WTC11 (cell line): ENCODE results near the gene MRPL2. TPM values are rescaled to one million over a fixed set of nuclear protein-coding genes. Genes with fewer than 3 reads are reported as not detected.

ENCODE experiments used
- ATAC-seq: fragments of 200-7000 bp; cut with Tn5 transposase; 2 replicates; pipeline ENCODE4 v1.10.0; 2021; ENCODE audit warnings: mild to moderate bottlenecking, moderate library complexity
- CTCF ChIA-PET: fragments of 300-600 bp; sonication (Branson Sonifier 250); formaldehyde crosslinking; loops from one replicate; lab custom pipeline; 2021; ENCODE audit warnings: antibody characterized with exemption; lab: Charles Lee
- POLR2A ChIA-PET: fragments of 350-600 bp; sonication (Branson Sonifier 250); formaldehyde crosslinking; loops from one replicate; lab custom pipeline; 2021; ENCODE audit warnings: antibody characterized with exemption; lab: Charles Lee
- DNase-seq: peaks from one replicate; pipeline ENCODE4 v3.0.0; 2021; ENCODE audit warnings: low spot score
- H3K27ac Mint-ChIP-seq: 2 replicates; pipeline ENCODE4 v1.8.0; 2021; ENCODE audit warnings: mixed read lengths
- H3K27me3 Mint-ChIP-seq: 2 replicates; pipeline ENCODE4 v1.8.0; 2021; ENCODE audit warnings: low read depth, mild to moderate bottlenecking, moderate library complexity, mixed read lengths
- H3K36me3 Mint-ChIP-seq: 2 replicates; pipeline ENCODE4 v1.8.0; 2021; ENCODE audit warnings: mixed read lengths
- H3K4me1 Mint-ChIP-seq: 2 replicates; pipeline ENCODE4 v1.8.0; 2022; ENCODE audit warnings: mixed read lengths
- H3K4me3 Mint-ChIP-seq: 2 replicates; pipeline ENCODE4 v1.8.0; 2021; ENCODE audit warnings: mild to moderate bottlenecking, moderate library complexity, mixed read lengths
- H3K9me3 Mint-ChIP-seq: 2 replicates; pipeline ENCODE4 v1.8.0; 2021; ENCODE audit warnings: mixed read lengths
- GABPB1 ChIP-seq: sonication (generic); formaldehyde crosslinking; IDR thresholded peaks from 2 replicates; pipeline ENCODE4 v1.8.1; 2023; ENCODE audit warnings: mild to moderate bottlenecking, missing genetic modification reagents
- NR2C2 ChIP-seq: sonication (generic); formaldehyde crosslinking; IDR thresholded peaks from 2 replicates; pipeline ENCODE4 v1.8.0; 2022; ENCODE audit warnings: mild to moderate bottlenecking, missing genetic modification reagents
- ZNF317 ChIP-seq: sonication (generic); formaldehyde crosslinking; IDR thresholded peaks from 2 replicates; pipeline ENCODE4 v1.8.1; 2023; ENCODE audit warnings: low read depth, mild to moderate bottlenecking, moderate library complexity, missing genetic modification reagents, borderline replicate concordance
- ZNF396 ChIP-seq: fragments of 250-450 bp; sonication (Bioruptor Pico); IDR thresholded peaks from 2 replicates; pipeline ENCODE4 v1.8.0; 2021; ENCODE audit warnings: mild to moderate bottlenecking, moderate library complexity, borderline replicate concordance
- total RNA-seq: library from RNA; stranded (reverse); gene quantifications from 3 replicates; pipeline ENCODE4 v1.2.3, GENCODE V29; 2021
- TF ChIP-seq, protein P1 (sequence below): sonication (generic); formaldehyde crosslinking; IDR thresholded peaks from 2 replicates; pipeline ENCODE4 v1.8.0; 2022; ENCODE audit warnings: mild to moderate bottlenecking, missing genetic modification reagents
- TF ChIP-seq, protein P2 (sequence below): sonication (generic); formaldehyde crosslinking; IDR thresholded peaks from 2 replicates; pipeline ENCODE4 v1.8.1; 2022; ENCODE audit warnings: low read depth, missing genetic modification reagents, borderline replicate concordance
- TF ChIP-seq, protein P3 (sequence below): sonication (generic); formaldehyde crosslinking; IDR thresholded peaks from 2 replicates; pipeline ENCODE4 v1.8.1; 2022; ENCODE audit warnings: missing genetic modification reagents, borderline replicate concordance
- TF ChIP-seq, protein P4 (sequence below): sonication (generic); formaldehyde crosslinking; conservative IDR thresholded peaks from 2 replicates; pipeline ENCODE4 v1.8.1; 2023; ENCODE audit warnings: mild to moderate bottlenecking, low read depth, missing genetic modification reagents, moderate library complexity
- TF ChIP-seq, protein P5 (sequence below): sonication (generic); formaldehyde crosslinking; IDR thresholded peaks from 2 replicates; pipeline ENCODE4 v1.8.0; 2023; ENCODE audit warnings: missing genetic modification reagents

Gene MRPL2
- total RNA-seq, 1 experiment from 2014 or later: 131 TPM

DNA sequence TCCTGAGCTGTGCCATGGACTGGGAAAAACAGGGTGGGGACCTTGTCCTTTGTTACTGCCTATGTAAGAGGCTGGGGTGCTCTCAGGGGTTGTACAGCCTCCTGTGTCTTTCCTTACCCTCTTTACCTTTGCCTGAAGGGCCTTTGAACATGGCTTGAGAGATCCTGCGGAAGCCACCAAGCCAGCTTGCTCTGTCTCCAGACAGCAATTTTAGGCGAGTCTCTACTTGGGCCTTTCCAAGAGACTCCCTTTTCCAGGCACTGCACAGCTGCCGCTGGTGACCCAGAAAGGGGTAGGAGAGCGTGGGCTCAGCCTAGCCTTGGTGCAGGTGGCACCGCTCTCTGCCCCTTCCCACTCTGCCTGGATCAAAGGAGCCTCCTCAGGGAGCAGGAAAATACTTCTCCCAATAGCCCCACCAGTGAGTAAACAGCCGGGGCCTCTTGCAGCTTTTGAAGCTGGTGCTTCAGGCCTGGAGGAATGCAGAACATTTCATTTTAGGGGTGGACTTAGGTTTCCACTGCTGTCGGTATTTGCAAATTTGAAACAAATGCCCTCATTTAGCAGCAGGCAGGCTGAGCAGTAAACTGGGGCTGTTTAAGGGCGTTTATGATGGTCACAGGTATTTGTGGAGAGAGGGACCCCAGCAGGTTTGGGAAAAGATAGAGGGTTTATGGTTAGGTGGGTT lies 30.8 kb upstream of the MRPL2 start:
- peak overlapping the region; percentile 99 for H3K27ac Mint-ChIP-seq
- H3K27me3 Mint-ChIP-seq: no peaks in the 10 kb centered on the region
- DNase-seq (no peak), ATAC-seq (peak; percentile 43)
- POLR2A ChIA-PET: interaction anchor here (1.1 kb wide), 1 partner anchor 13 kb away, joined by 3 read pairs; no protein-coding TSS in a partner anchor
- H3K4me3 Mint-ChIP-seq: peak overlapping the region; percentile 63
- CTCF ChIA-PET: interaction anchor here (1.4 to 2.9 kb wide), 4 partner anchors 14 to 53 kb away, joined by 3 to 12 read pairs (median 4); partner anchors contain the start of gene PTK7
- peaks cover 78% of the 10 kb centered on the region for H3K4me1 Mint-ChIP-seq
- no peaks in the 10 kb centered on the region for H3K36me3 Mint-ChIP-seq
- H3K9me3 Mint-ChIP-seq: no peaks in the 10 kb centered on the region
- TF ChIP-seq, protein P1, sequence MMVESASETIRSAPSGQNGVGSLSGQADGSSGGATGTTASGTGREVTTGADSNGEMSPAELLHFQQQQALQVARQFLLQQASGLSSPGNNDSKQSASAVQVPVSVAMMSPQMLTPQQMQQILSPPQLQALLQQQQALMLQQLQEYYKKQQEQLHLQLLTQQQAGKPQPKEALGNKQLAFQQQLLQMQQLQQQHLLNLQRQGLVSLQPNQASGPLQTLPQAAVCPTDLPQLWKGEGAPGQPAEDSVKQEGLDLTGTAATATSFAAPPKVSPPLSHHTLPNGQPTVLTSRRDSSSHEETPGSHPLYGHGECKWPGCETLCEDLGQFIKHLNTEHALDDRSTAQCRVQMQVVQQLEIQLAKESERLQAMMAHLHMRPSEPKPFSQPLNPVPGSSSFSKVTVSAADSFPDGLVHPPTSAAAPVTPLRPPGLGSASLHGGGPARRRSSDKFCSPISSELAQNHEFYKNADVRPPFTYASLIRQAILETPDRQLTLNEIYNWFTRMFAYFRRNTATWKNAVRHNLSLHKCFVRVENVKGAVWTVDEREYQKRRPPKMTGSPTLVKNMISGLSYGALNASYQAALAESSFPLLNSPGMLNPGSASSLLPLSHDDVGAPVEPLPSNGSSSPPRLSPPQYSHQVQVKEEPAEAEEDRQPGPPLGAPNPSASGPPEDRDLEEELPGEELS: no peak
- TF ChIP-seq, protein P2, sequence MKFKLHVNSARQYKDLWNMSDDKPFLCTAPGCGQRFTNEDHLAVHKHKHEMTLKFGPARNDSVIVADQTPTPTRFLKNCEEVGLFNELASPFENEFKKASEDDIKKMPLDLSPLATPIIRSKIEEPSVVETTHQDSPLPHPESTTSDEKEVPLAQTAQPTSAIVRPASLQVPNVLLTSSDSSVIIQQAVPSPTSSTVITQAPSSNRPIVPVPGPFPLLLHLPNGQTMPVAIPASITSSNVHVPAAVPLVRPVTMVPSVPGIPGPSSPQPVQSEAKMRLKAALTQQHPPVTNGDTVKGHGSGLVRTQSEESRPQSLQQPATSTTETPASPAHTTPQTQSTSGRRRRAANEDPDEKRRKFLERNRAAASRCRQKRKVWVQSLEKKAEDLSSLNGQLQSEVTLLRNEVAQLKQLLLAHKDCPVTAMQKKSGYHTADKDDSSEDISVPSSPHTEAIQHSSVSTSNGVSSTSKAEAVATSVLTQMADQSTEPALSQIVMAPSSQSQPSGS (CRISPR knock-in tag): no peak
- TF ChIP-seq ZNF317 (CRISPR knock-in tag) (no peak), ZNF396 (CRISPR knock-in tag) (no peak), GABPB1 (peak; percentile 57; the same call in 1 of the 2 replicates)
- TF ChIP-seq, protein P3, sequence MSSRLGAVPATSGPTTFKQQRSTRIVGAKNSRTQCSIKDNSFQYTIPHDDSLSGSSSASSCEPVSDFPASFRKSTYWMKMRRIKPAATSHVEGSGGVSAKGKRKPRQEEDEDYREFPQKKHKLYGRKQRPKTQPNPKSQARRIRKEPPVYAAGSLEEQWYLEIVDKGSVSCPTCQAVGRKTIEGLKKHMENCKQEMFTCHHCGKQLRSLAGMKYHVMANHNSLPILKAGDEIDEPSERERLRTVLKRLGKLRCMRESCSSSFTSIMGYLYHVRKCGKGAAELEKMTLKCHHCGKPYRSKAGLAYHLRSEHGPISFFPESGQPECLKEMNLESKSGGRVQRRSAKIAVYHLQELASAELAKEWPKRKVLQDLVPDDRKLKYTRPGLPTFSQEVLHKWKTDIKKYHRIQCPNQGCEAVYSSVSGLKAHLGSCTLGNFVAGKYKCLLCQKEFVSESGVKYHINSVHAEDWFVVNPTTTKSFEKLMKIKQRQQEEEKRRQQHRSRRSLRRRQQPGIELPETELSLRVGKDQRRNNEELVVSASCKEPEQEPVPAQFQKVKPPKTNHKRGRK (CRISPR knock-in tag): no peak
- TF ChIP-seq, protein P4, sequence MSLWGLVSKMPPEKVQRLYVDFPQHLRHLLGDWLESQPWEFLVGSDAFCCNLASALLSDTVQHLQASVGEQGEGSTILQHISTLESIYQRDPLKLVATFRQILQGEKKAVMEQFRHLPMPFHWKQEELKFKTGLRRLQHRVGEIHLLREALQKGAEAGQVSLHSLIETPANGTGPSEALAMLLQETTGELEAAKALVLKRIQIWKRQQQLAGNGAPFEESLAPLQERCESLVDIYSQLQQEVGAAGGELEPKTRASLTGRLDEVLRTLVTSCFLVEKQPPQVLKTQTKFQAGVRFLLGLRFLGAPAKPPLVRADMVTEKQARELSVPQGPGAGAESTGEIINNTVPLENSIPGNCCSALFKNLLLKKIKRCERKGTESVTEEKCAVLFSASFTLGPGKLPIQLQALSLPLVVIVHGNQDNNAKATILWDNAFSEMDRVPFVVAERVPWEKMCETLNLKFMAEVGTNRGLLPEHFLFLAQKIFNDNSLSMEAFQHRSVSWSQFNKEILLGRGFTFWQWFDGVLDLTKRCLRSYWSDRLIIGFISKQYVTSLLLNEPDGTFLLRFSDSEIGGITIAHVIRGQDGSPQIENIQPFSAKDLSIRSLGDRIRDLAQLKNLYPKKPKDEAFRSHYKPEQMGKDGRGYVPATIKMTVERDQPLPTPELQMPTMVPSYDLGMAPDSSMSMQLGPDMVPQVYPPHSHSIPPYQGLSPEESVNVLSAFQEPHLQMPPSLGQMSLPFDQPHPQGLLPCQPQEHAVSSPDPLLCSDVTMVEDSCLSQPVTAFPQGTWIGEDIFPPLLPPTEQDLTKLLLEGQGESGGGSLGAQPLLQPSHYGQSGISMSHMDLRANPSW (CRISPR knock-in tag): no peak
- TF ChIP-seq, all 79 proteins: peak for 1

DNA sequence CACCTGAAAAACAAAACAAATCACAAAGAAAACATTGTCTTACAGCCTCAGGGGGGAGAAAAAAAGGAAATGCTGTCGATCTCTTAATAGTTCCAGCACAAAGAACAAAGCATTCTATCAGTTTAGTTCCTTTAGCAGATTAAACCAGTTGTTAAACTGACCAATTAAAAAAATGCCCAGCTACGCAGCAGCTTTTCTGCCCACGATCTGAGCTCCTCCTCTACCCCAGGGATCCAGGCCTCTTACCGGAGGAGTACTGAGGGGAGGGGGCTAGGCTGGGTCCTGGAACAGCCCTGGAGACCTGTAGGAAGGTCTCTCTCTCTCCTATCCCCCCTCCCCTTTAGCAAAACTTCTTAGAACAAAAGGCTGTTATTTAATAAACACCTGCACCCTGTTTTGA lies 30.2 kb upstream of the MRPL2 start:
- no peak for DNase-seq
- POLR2A ChIA-PET: interaction anchor here (0.9 to 1.1 kb wide), 2 partner anchors 12 to 13 kb away, joined by 3 to 4 read pairs; no protein-coding TSS in a partner anchor
- Mint-ChIP-seq H3K9me3 (no peaks in the 10 kb centered on the region), H3K27me3 (no peaks in the 10 kb centered on the region), H3K4me1 (peaks cover 79% of the 10 kb centered on the region), H3K27ac (peak overlapping the region; percentile 99), H3K36me3 (no peaks in the 10 kb centered on the region), H3K4me3 (peak overlapping the region; percentile 63)
- ATAC-seq: peak; percentile 52
- TF ChIP-seq, protein P5, sequence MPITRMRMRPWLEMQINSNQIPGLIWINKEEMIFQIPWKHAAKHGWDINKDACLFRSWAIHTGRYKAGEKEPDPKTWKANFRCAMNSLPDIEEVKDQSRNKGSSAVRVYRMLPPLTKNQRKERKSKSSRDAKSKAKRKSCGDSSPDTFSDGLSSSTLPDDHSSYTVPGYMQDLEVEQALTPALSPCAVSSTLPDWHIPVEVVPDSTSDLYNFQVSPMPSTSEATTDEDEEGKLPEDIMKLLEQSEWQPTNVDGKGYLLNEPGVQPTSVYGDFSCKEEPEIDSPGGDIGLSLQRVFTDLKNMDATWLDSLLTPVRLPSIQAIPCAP (CRISPR knock-in tag): no peak
- TF ChIP-seq, protein P3 (CRISPR knock-in tag): no peak
- no peak for TF ChIP-seq NR2C2 (CRISPR knock-in tag)
- CTCF ChIA-PET: interaction anchor here (1.0 to 2.9 kb wide), 4 partner anchors 13 to 54 kb away, joined by 3 to 12 read pairs (median 4); partner anchors contain the start of gene PTK7
